ENCODE results near the gene RNF44. TPM values are rescaled to one million over a fixed set of nuclear protein-coding genes. Genes with fewer than 3 reads are reported as not detected.
"Not testable (repeated sequence)": the region's sequence is repeated elsewhere in the genome, so short reads cannot be mapped to it uniquely, and the experiment has no call there.

RNF44 gene
- total RNA-seq, 1 donor from 2014 or later: 11.7 TPM

- Mint-ChIP-seq H3K27ac (no peak overlapping the region), H3K4me3 (peak overlapping the region; percentile 20), H3K36me3 (no peaks in the 10 kb centered on the region), H3K9me3 (no peaks in the 10 kb centered on the region), H3K27me3 (ENCODE audit: insufficient read depth, low read depth) (peaks cover 14% of the 10 kb centered on the region), H3K4me1 (peaks cover 27% of the 10 kb centered on the region)
- H4K20me1 ChIP-seq (ENCODE audit: low read depth): no peaks in the 10 kb centered on the region
- no peak overlapping the region for H3K27ac ChIP-seq
- peaks cover 5% of the 10 kb centered on the region for H3K4me1 ChIP-seq
- TF ChIP-seq EZH2 (IDR thresholded peaks at IDR 0.05): no peak
- TF ChIP-seq EZH2phosphoT487 (IDR thresholded peaks at IDR 0.05): no peak
- no peak overlapping the region for H3K9ac ChIP-seq
- H3K36me3 ChIP-seq: no peaks in the 10 kb centered on the region
- no peak overlapping the region for H2AFZ ChIP-seq (replicated peaks)
- no peak for DNase-seq (ENCODE audit: low spot score)
- no peak overlapping the region for H3K4me2 ChIP-seq
- no peaks in the 10 kb centered on the region for H3F3A ChIP-seq (ENCODE audit: low read depth)
- no peaks in the 10 kb centered on the region for H3K79me2 ChIP-seq (ENCODE audit: low read depth)
- H3K4me3 ChIP-seq: no peak overlapping the region
- H3K9me3 ChIP-seq (ENCODE audit: low read depth): no peaks in the 10 kb centered on the region
- no peaks in the 10 kb centered on the region for H3K27me3 ChIP-seq
Measured at GRCh38 chr5:176553260-176554085, 16.3 kb upstream of the RNF44 start.

- Histone ChIP-seq H3K36me3 (no peaks in the 10 kb centered on the region), H2AFZ (replicated peaks) (no peak overlapping the region), H4K20me1 (ENCODE audit: low read depth) (no peaks in the 10 kb centered on the region), H3K79me2 (ENCODE audit: low read depth) (no peaks in the 10 kb centered on the region), H3F3A (ENCODE audit: low read depth) (no peaks in the 10 kb centered on the region), H3K4me1 (peaks cover 5% of the 10 kb centered on the region), H3K9ac (no peak overlapping the region), H3K4me2 (no peak overlapping the region), H3K4me3 (no peak overlapping the region), H3K27me3 (no peaks in the 10 kb centered on the region), H3K27ac (no peak overlapping the region), H3K9me3 (ENCODE audit: low read depth) (no peaks in the 10 kb centered on the region)
- Mint-ChIP-seq H3K9me3 (no peaks in the 10 kb centered on the region), H3K27ac (no peak overlapping the region), H3K4me1 (peaks cover 27% of the 10 kb centered on the region), H3K4me3 (peak overlapping the region; percentile 24), H3K36me3 (no peaks in the 10 kb centered on the region), H3K27me3 (ENCODE audit: insufficient read depth, low read depth) (peaks cover 15% of the 10 kb centered on the region)
- DNase-seq (ENCODE audit: low spot score): no peak
- TF ChIP-seq EZH2phosphoT487 (IDR thresholded peaks at IDR 0.05): no peak
- no peak for TF ChIP-seq EZH2 (IDR thresholded peaks at IDR 0.05)
- TF ChIP-seq, protein P1, sequence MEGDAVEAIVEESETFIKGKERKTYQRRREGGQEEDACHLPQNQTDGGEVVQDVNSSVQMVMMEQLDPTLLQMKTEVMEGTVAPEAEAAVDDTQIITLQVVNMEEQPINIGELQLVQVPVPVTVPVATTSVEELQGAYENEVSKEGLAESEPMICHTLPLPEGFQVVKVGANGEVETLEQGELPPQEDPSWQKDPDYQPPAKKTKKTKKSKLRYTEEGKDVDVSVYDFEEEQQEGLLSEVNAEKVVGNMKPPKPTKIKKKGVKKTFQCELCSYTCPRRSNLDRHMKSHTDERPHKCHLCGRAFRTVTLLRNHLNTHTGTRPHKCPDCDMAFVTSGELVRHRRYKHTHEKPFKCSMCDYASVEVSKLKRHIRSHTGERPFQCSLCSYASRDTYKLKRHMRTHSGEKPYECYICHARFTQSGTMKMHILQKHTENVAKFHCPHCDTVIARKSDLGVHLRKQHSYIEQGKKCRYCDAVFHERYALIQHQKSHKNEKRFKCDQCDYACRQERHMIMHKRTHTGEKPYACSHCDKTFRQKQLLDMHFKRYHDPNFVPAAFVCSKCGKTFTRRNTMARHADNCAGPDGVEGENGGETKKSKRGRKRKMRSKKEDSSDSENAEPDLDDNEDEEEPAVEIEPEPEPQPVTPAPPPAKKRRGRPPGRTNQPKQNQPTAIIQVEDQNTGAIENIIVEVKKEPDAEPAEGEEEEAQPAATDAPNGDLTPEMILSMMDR (IDR thresholded peaks at IDR 0.05): no peak
Measured at GRCh38 chr5:176552332-176552869, 15.2 kb upstream of the RNF44 start.

DNA sequence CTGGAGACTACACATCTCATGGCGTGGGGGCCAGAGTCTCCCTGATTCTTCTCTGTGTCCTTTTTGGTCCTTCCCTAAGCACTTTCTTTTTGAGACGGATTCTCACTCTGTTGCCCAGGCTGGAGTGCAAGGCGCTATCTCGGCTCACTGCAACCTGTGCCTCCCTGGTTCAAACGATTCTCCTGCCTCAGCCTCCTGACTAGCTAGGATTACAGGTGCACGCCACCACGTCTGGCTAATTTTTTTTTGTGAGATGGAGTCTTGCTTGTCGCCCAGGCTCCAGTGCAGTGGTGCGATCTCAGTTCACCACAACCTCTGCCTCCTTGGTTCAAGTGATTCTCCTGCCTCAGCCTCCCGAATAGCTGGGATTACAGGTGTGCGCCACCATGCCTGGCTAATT lies 13.7 kb upstream of the RNF44 start:
- H3K4me1 ChIP-seq; H3K36me3 ChIP-seq; H3K27me3 ChIP-seq; H3K27ac Mint-ChIP-seq; H3F3A ChIP-seq (ENCODE audit: low read depth); H3K9me3 ChIP-seq (ENCODE audit: low read depth); H3K36me3 Mint-ChIP-seq; H3K27ac ChIP-seq; H3K9me3 Mint-ChIP-seq; H3K79me2 ChIP-seq (ENCODE audit: low read depth); H3K4me3 ChIP-seq; H3K27me3 Mint-ChIP-seq (ENCODE audit: insufficient read depth, low read depth); DNase-seq (ENCODE audit: low spot score); H4K20me1 ChIP-seq (ENCODE audit: low read depth); H3K9ac ChIP-seq; H3K4me3 Mint-ChIP-seq; H2AFZ ChIP-seq (replicated peaks); H3K4me2 ChIP-seq: not testable (repeated sequence)
- H3K4me1 Mint-ChIP-seq: peaks cover 27% of the 10 kb centered on the region

- Histone ChIP-seq H4K20me1 (ENCODE audit: low read depth) (no peaks in the 10 kb centered on the region), H3K36me3 (no peaks in the 10 kb centered on the region), H2AFZ (replicated peaks) (no peak overlapping the region), H3K9ac (no peak overlapping the region), H3K27ac (no peak overlapping the region), H3F3A (ENCODE audit: low read depth) (no peaks in the 10 kb centered on the region), H3K79me2 (ENCODE audit: low read depth) (no peaks in the 10 kb centered on the region), H3K4me1 (peaks cover 5% of the 10 kb centered on the region), H3K27me3 (peaks cover 9% of the 10 kb centered on the region), H3K4me3 (no peak overlapping the region), H3K9me3 (ENCODE audit: low read depth) (no peaks in the 10 kb centered on the region), H3K4me2 (no peak overlapping the region)
- H3K9me3 Mint-ChIP-seq: no peaks in the 10 kb centered on the region
- H3K27ac Mint-ChIP-seq: no peak overlapping the region
- H3K4me3 Mint-ChIP-seq: no peak overlapping the region
- no peaks in the 10 kb centered on the region for H3K36me3 Mint-ChIP-seq
- TF ChIP-seq, protein P1 (IDR thresholded peaks at IDR 0.05): no peak
- no peak for TF ChIP-seq EZH2 (IDR thresholded peaks at IDR 0.05)
- no peak for DNase-seq (ENCODE audit: low spot score)
- H3K4me1 Mint-ChIP-seq: peaks cover 27% of the 10 kb centered on the region
- peaks cover 8% of the 10 kb centered on the region for H3K27me3 Mint-ChIP-seq (ENCODE audit: insufficient read depth, low read depth)
Measured at GRCh38 chr5:176550275-176550831, 13.2 kb upstream of the RNF44 start.

Data from neural progenitor cell (in vitro differentiated cells).